GM21360 (cell line): ENCODE results near the gene CLIC1.

ENCODE experiments used
- ATAC-seq: cut with Tn5 transposase; IDR thresholded peaks from one replicate; pipeline ENCODE4 v1.9.1; 2021; ENCODE audit warnings: mild to moderate bottlenecking, moderate library complexity; ENCODE audit not compliant: unreplicated experiment

CLIC1 gene

GRCh38 chr6:31683591-31683990 is 52.7 kb downstream of the CLIC1 start:
- no peak for ATAC-seq

- ATAC-seq = no peak
Observed at GRCh38 chr6:31681135-31681671, 55.1 kb downstream of the CLIC1 start.
